ENCODE data around the gene COMMD9. TPM values are rescaled to one million over a fixed set of nuclear protein-coding genes. Genes with fewer than 3 reads are reported as not detected.

Gene COMMD9
- polyA plus RNA-seq, 3 donors = 105 to 238 (median 235) TPM

- no peaks in the 10 kb centered on the region for H3K4me1 ChIP-seq (ENCODE audit: control insufficient read depth in 1 of 2, insufficient read depth in 2 of 2, low read length in 2 of 2)
- TF ChIP-seq, protein P1, sequence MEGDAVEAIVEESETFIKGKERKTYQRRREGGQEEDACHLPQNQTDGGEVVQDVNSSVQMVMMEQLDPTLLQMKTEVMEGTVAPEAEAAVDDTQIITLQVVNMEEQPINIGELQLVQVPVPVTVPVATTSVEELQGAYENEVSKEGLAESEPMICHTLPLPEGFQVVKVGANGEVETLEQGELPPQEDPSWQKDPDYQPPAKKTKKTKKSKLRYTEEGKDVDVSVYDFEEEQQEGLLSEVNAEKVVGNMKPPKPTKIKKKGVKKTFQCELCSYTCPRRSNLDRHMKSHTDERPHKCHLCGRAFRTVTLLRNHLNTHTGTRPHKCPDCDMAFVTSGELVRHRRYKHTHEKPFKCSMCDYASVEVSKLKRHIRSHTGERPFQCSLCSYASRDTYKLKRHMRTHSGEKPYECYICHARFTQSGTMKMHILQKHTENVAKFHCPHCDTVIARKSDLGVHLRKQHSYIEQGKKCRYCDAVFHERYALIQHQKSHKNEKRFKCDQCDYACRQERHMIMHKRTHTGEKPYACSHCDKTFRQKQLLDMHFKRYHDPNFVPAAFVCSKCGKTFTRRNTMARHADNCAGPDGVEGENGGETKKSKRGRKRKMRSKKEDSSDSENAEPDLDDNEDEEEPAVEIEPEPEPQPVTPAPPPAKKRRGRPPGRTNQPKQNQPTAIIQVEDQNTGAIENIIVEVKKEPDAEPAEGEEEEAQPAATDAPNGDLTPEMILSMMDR (IDR thresholded peaks at IDR 0.05) = no peak
- H3K9me3 Mint-ChIP-seq = no peaks in the 10 kb centered on the region
Observed at GRCh38 chr11:36227044-36227443, 62.2 kb downstream of the COMMD9 start.

GRCh38 chr11:36224209-36224882 is 64.9 kb downstream of the COMMD9 start:
- no peak overlapping the region for H3K27ac ChIP-seq (ENCODE audit: low read depth in 1 of 2, low read length in 2 of 2)
- H3K36me3 Mint-ChIP-seq = peaks cover 13 to 22% of the 10 kb centered on the region in 2 donors
- peaks cover 0 to 13% of the 10 kb centered on the region in 2 donors for H3K9me3 ChIP-seq (replicated peaks in 1 of 2; ENCODE audit: control insufficient read depth in 1 of 2, insufficient read depth in 1 of 2, low read length in 2 of 2)
- H3K4me2 ChIP-seq (replicated peaks; ENCODE audit: extremely low read depth, low read length, poor library complexity, severe bottlenecking) = no peak overlapping the region
- no peak overlapping the region for H3K27ac Mint-ChIP-seq
- H3K4me1 Mint-ChIP-seq = no peaks in the 10 kb centered on the region
- no peaks in the 10 kb centered on the region for H3K27me3 ChIP-seq (ENCODE audit: control insufficient read depth in 2 of 2, insufficient read depth in 2 of 2, low read length in 2 of 2)
- H2AFZ ChIP-seq (ENCODE audit: insufficient read depth, low read depth, low read length, poor library complexity, severe bottlenecking) = no peak overlapping the region
- H3K79me2 ChIP-seq (ENCODE audit: insufficient read depth, low read length) = no peaks in the 10 kb centered on the region
- H3K9ac ChIP-seq (ENCODE audit: insufficient read depth, low read length, poor library complexity, severe bottlenecking) = no peak overlapping the region
- no peak overlapping the region for H3K4me3 ChIP-seq (replicated peaks in 1 of 3; ENCODE audit: low read depth in 2 of 3, low read length in 3 of 3)
- no peak for DNase-seq
- peaks cover 0 to 2% (median 0%) of the 10 kb centered on the region in 3 donors for H3K27me3 Mint-ChIP-seq (ENCODE audit: low read depth in 3 of 3)
- peaks cover 0 to 12% of the 10 kb centered on the region in 2 donors for H3K36me3 ChIP-seq (replicated peaks in 1 of 2; ENCODE audit: control insufficient read depth in 1 of 2, insufficient read depth in 2 of 2, low read length in 2 of 2)
- H3K4me3 Mint-ChIP-seq = no peak overlapping the region
- WGBS (ENCODE audit: insufficient coverage) = 56% methylated on average over 1 of the region's 5 CpGs
- intact Hi-C loops (cut with micrococcal nuclease) = no loop called here
- H3K4me1 ChIP-seq (ENCODE audit: control insufficient read depth in 1 of 2, insufficient read depth in 2 of 2, low read length in 2 of 2) = no peaks in the 10 kb centered on the region
- H3K9me3 Mint-ChIP-seq = peaks cover 6 to 14% (median 10%) of the 10 kb centered on the region in 7 donors
- TF ChIP-seq, protein P1 (IDR thresholded peaks at IDR 0.05) = no peak
- H4K20me1 ChIP-seq (ENCODE audit: insufficient read depth, low read length) = no peaks in the 10 kb centered on the region

More at GRCh38 chr11:36227044-36227443, 62.2 kb downstream of the COMMD9 start:
- DNase-seq = no peak
- Histone ChIP-seq H3K36me3 (replicated peaks in 1 of 2; ENCODE audit: control insufficient read depth in 1 of 2, insufficient read depth in 2 of 2, low read length in 2 of 2) (peaks cover 0 to 16% of the 10 kb centered on the region in 2 donors), H3K9ac (ENCODE audit: insufficient read depth, low read length, poor library complexity, severe bottlenecking) (no peak overlapping the region), H3K79me2 (ENCODE audit: insufficient read depth, low read length) (no peaks in the 10 kb centered on the region), H3K4me2 (replicated peaks; ENCODE audit: extremely low read depth, low read length, poor library complexity, severe bottlenecking) (no peak overlapping the region), H3K9me3 (replicated peaks in 1 of 2; ENCODE audit: control insufficient read depth in 1 of 2, insufficient read depth in 1 of 2, low read length in 2 of 2) (no peaks in the 10 kb centered on the region), H3K27ac (ENCODE audit: low read depth in 1 of 2, low read length in 2 of 2) (no peak overlapping the region), H3K4me3 (replicated peaks in 1 of 3; ENCODE audit: low read depth in 2 of 3, low read length in 3 of 3) (no peak overlapping the region), H2AFZ (ENCODE audit: insufficient read depth, low read depth, low read length, poor library complexity, severe bottlenecking) (no peak overlapping the region), H4K20me1 (ENCODE audit: insufficient read depth, low read length) (no peaks in the 10 kb centered on the region), H3K27me3 (ENCODE audit: control insufficient read depth in 2 of 2, insufficient read depth in 2 of 2, low read length in 2 of 2) (no peaks in the 10 kb centered on the region)
- Mint-ChIP-seq H3K27me3 (ENCODE audit: low read depth in 3 of 3) (peaks cover 0 to 2% (median 1%) of the 10 kb centered on the region in 3 donors), H3K4me1 (no peaks in the 10 kb centered on the region), H3K36me3 (peaks cover 23 to 29% of the 10 kb centered on the region in 2 donors), H3K4me3 (no peak overlapping the region), H3K27ac (no peak overlapping the region)
- WGBS (ENCODE audit: insufficient coverage) = 97% methylated on average over 9 of the region's 15 CpGs
- intact Hi-C loops (cut with micrococcal nuclease) = no loop called here

Data from CD14-positive monocyte (primary cell).